ENCODE data around the gene RELN. TPM values are rescaled to one million over a fixed set of nuclear protein-coding genes. Genes with fewer than 3 reads are reported as not detected.

Gene RELN
- total and polyA plus RNA-seq, 9 of the 15 experiments (the other 6 are each of a cell fraction or from before 2014, with no cell fraction given), result 12.9 to 43.2 (median 18.1) TPM

DNA sequence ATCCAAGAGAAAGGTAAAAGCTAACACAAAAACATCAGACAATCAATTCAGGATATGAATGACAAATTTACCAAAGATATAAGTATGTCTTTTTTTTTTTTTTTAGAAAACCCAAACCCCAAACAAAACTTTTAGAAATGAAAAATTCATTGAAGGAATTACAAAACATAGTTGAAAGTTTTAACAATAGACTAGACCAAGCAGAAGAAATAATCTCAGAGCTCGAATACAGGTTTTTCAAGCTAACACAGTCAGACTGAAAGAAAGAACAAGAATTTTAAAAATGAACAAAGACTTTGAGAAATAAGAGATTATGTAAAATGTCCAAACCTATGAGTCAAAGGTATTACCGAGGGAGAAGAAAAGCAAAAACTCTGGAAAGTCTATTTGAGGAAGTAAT lies 345.1 kb downstream of the RELN start:
- in situ Hi-C loops (cut with MboI), result no loop called here
- BruUV-seq (replicated peaks), result no TSS peak
- no peak for FAIRE-seq
- TF ChIP-seq DACH1 (IDR thresholded peaks at IDR 0.05; ENCODE audit: partially characterized antibody) (no peak), C11orf30 (IDR thresholded peaks at IDR 0.05; ENCODE audit: low read depth) (no peak), ZNF551 (CRISPR knock-in tag; IDR thresholded peaks at IDR 0.05) (no peak), SNAPC5 (CRISPR knock-in tag; IDR thresholded peaks at IDR 0.05) (no peak), TRIM28 (IDR thresholded peaks at IDR 0.05) (peak; percentile 61; the same call in 1 of the 2 replicates), IRF1 (CRISPR knock-in tag; IDR thresholded peaks at IDR 0.05; ENCODE audit: borderline replicate concordance) (no peak), CBFA2T3 (IDR thresholded peaks at IDR 0.05) (no peak), JUND (IDR thresholded peaks at IDR 0.05; ENCODE audit: borderline replicate concordance, low read depth, low read length) (no peak), JUND (tag; IDR thresholded peaks at IDR 0.05; ENCODE audit: borderline replicate concordance, low read depth, low read length) (no peak), TRIM24 (IDR thresholded peaks at IDR 0.05) (peak in 1 of 2 experiments; percentile 13; a peak in 1 of 4 replicates)
- TF ChIP-seq, protein P1, sequence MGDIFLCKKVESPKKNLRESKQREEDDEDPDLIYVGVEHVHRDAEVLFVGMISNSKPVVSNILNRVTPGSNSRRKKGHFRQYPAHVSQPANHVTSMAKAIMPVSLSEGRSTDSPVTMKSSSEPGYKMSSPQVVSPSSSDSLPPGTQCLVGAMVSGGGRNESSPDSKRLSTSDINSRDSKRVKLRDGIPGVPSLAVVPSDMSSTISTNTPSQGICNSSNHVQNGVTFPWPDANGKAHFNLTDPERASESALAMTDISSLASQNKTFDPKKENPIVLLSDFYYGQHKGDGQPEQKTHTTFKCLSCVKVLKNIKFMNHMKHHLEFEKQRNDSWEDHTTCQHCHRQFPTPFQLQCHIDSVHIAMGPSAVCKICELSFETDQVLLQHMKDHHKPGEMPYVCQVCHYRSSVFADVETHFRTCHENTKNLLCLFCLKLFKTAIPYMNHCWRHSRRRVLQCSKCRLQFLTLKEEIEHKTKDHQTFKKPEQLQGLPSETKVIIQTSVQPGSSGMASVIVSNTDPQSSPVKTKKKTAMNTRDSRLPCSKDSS (IDR thresholded peaks at IDR 0.05; ENCODE audit: low read depth, partially characterized antibody), result peak; percentile 70
- TF ChIP-seq, protein P2, sequence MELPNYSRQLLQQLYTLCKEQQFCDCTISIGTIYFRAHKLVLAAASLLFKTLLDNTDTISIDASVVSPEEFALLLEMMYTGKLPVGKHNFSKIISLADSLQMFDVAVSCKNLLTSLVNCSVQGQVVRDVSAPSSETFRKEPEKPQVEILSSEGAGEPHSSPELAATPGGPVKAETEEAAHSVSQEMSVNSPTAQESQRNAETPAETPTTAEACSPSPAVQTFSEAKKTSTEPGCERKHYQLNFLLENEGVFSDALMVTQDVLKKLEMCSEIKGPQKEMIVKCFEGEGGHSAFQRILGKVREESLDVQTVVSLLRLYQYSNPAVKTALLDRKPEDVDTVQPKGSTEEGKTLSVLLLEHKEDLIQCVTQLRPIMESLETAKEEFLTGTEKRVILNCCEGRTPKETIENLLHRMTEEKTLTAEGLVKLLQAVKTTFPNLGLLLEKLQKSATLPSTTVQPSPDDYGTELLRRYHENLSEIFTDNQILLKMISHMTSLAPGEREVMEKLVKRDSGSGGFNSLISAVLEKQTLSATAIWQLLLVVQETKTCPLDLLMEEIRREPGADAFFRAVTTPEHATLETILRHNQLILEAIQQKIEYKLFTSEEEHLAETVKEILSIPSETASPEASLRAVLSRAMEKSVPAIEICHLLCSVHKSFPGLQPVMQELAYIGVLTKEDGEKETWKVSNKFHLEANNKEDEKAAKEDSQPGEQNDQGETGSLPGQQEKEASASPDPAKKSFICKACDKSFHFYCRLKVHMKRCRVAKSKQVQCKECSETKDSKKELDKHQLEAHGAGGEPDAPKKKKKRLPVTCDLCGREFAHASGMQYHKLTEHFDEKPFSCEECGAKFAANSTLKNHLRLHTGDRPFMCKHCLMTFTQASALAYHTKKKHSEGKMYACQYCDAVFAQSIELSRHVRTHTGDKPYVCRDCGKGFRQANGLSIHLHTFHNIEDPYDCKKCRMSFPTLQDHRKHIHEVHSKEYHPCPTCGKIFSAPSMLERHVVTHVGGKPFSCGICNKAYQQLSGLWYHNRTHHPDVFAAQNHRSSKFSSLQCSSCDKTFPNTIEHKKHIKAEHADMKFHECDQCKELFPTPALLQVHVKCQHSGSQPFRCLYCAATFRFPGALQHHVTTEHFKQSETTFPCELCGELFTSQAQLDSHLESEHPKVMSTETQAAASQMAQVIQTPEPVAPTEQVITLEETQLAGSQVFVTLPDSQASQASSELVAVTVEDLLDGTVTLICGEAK (IDR thresholded peaks at IDR 0.05), result no peak
- TF ChIP-seq, protein P2 (CRISPR knock-in tag; IDR thresholded peaks at IDR 0.05), result no peak

More for the DNA sequence above, 345.1 kb downstream of the RELN start:
- no peaks in the 10 kb centered on the region for H3K27me3 ChIP-seq (ENCODE audit: control insufficient read depth in 2 of 2, insufficient read depth in 2 of 2, low read length in 2 of 2)
- DNase-seq (ENCODE audit: extremely low read depth in 1 of 4, low spot score in 3 of 4) (no peak), ATAC-seq (no peak)
- H3K27ac ChIP-seq (ENCODE audit: extremely low read depth, low read depth, low read length), result no peak overlapping the region
- 31% methylated on average over 2 of the region's 2 CpGs for WGBS (ENCODE audit: insufficient coverage, low coverage, missing lambda C conversion rate)
- peaks cover 18% of the 10 kb centered on the region; the same call in 2 of the 3 replicates for H3K36me3 ChIP-seq (ENCODE audit: control insufficient read depth, insufficient read depth, low read length)
- no peak overlapping the region for H3K9ac ChIP-seq (ENCODE audit: insufficient read depth in 1 of 2, low read depth in 2 of 2, low read length in 2 of 2)
- intact Hi-C loops (cut with micrococcal nuclease), result no loop called here
- no peaks in the 10 kb centered on the region for H4K20me1 ChIP-seq (replicated peaks; ENCODE audit: control insufficient read depth, insufficient read depth, low read length)
- H3K9me3 ChIP-seq (replicated peaks; ENCODE audit: control insufficient read depth, insufficient read depth, low read depth, low read length), result peaks cover 14% of the 10 kb centered on the region
- no peak overlapping the region for H3K4me3 ChIP-seq
- H3K4me2 ChIP-seq (ENCODE audit: insufficient read depth, low read length), result no peak overlapping the region
- CTCF ChIA-PET (ENCODE audit: low intra/inter-chr PET ratio), result no interaction called here
- POLR2A ChIA-PET, result no interaction called here
- H3K4me1 ChIP-seq (replicated peaks in 1 of 2; ENCODE audit: control insufficient read depth in 2 of 2, insufficient read depth in 2 of 2, low read length in 2 of 2), result no peaks in the 10 kb centered on the region
- no peaks in the 10 kb centered on the region for H3K9me1 ChIP-seq (ENCODE audit: control insufficient read depth, insufficient read depth, low read length)
- H3K79me2 ChIP-seq (ENCODE audit: control insufficient read depth, insufficient read depth, low read length), result no peaks in the 10 kb centered on the region
- H2AFZ ChIP-seq (ENCODE audit: low read depth, low read length), result no peak overlapping the region
